Lower leg skin (tissue), 3 donors: ENCODE data around the gene YAP1.

ENCODE experiments used
- CTCF ChIP-seq, 3 donors: fragments of 450-650 bp; IDR thresholded peaks; one replicate each; pipeline ENCODE4 v1.5.1; 2016; ENCODE audit warnings: antibody characterized with exemption in 3 of 3, mild to moderate bottlenecking in 3 of 3, moderate library complexity in 2 of 3
- POLR2A ChIP-seq, 2 donors: fragments of 450-650 bp; IDR thresholded peaks; one replicate each; pipeline ENCODE4 v1.6.1; 2016 to 2017; ENCODE audit warnings: antibody characterized with exemption in 2 of 2, mild to moderate bottlenecking in 1 of 2, moderate library complexity in 1 of 2

GRCh38 chr11:102099755-102100154 is 10.5 kb upstream of the YAP1 start:
- no peak for TF ChIP-seq CTCF (IDR thresholded peaks at IDR 0.05)
- no peak for TF ChIP-seq POLR2A (IDR thresholded peaks at IDR 0.05)
